Activated T-cell treated with anti-CD3 and anti-CD28 coated beads, Interleukin-2, amount 50 U/mL, for 24 hours (primary cell): ENCODE measurements around the gene SV2C.

ENCODE experiments used
- DNase-seq: peaks from one replicate; pipeline ENCODE4 v3.0.0-alpha.2; 2020
- H3K27ac Mint-ChIP-seq: 2 replicates; pipeline ENCODE4 v1.8.0; 2020; ENCODE audit warnings: mild to moderate bottlenecking, mixed read lengths
- H3K27me3 Mint-ChIP-seq: 2 replicates; pipeline ENCODE4 v1.8.0; 2020; ENCODE audit warnings: mixed read lengths
- H3K36me3 Mint-ChIP-seq: 2 replicates; pipeline ENCODE4 v1.8.0; 2020; ENCODE audit warnings: low read depth, mixed read lengths
- H3K4me1 Mint-ChIP-seq: 2 replicates; pipeline ENCODE4 v1.8.0; 2020; ENCODE audit warnings: low read depth, mixed read lengths
- H3K4me3 Mint-ChIP-seq: 2 replicates; pipeline ENCODE4 v1.8.0; 2020; ENCODE audit warnings: mild to moderate bottlenecking, moderate library complexity, mixed read lengths
- H3K9me3 Mint-ChIP-seq: 2 replicates; pipeline ENCODE4 v1.8.0; 2020; ENCODE audit warnings: mixed read lengths

SV2C gene

DNA sequence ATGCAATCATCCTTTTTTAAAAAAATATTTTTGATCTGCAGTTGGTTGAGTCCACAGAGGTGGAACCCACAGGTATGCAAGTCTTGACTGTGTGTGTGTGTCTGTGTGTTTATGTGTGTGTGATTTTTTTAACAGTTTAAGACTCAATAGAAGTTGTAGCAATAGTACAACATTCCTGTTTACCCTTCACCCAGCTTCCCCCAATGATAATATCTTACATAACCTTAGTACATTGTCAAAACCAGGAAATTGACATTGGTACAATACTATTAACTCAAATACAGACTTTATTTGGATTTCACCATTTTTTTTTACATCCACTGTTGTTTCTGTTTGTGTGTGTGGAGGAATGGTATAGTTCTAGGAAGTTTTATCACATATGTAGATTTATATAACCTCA, 81.8 kb downstream of the SV2C start:
- Mint-ChIP-seq H3K36me3 (no peaks in the 10 kb centered on the region), H3K4me1 (no peaks in the 10 kb centered on the region), H3K9me3 (peaks cover 4% of the 10 kb centered on the region), H3K27me3 (peaks cover 18% of the 10 kb centered on the region), H3K27ac (no peak overlapping the region), H3K4me3 (no peak overlapping the region)
- no peak for DNase-seq

DNA sequence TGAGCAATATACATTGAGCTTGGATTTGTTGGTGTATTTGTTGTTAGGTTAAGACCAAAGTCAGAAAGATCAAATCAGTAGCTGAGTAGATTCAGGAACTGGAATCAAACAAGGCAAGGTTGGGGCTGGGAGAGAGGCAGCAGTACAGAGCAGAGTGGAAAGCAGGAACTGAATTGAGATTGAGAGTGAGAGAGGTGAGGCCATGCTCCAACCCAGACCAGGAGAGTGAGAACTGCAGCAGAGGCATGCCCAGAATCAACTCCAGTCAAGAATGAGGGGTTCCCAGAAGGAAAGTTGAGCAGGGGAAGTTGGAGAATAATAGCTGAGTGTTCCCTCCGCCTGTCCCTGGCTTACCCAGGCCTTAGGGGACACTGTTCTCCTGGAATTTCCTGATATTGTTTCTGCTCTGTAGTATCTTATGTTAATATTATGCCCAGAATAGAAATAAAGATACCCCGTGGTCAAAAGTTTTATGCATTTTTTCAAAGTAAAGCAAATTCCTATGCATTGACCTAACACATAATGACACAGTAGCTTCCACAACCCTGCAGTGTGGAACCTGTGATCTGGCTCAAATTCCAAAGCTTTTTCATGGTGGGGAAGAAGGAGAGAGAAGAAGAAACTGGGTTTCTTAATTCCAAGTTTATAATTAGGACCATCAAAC, 82.7 kb downstream of the SV2C start:
- Mint-ChIP-seq H3K4me1 (no peaks in the 10 kb centered on the region), H3K9me3 (peaks cover 4% of the 10 kb centered on the region), H3K36me3 (no peaks in the 10 kb centered on the region), H3K27ac (no peak overlapping the region), H3K27me3 (peaks cover 18% of the 10 kb centered on the region), H3K4me3 (no peak overlapping the region)
- no peak for DNase-seq

DNA sequence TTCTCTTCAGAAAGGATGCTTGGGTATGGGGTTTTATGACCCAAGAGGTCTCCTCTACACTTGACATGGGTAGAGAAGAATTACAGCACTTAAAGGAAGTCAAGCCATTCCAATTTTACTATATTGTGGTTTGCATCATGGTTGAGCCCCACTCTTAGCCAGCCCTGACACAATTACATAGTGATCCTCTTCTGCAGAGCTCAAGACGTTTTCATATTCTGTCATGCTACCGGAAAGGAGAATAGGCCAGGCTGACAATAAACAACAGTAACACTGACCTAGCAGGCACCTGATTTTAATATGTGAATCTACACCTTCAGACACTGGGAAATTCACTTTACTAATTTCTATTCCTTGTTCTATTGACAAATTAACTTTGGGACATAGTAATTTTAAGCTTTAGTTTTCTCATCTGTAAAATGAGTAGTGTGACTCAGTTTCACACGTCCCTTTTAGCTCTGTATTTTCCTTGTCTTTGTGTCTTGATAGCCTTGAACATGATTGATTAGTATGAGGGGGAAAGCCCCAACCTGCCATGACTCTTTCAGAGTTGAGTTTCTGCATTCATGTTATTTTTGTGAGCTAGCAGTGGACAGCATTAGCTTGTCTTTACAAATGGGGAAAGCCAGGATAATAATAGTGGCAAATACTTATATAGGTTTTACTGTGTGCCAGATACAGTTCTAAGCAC, 83.8 kb downstream of the SV2C start:
- H3K36me3 Mint-ChIP-seq, result no peaks in the 10 kb centered on the region
- H3K4me3 Mint-ChIP-seq, result no peak overlapping the region
- H3K4me1 Mint-ChIP-seq, result no peaks in the 10 kb centered on the region
- H3K27me3 Mint-ChIP-seq, result peaks cover 18% of the 10 kb centered on the region
- H3K27ac Mint-ChIP-seq, result peak overlapping the region; percentile 24
- peaks cover 4% of the 10 kb centered on the region for H3K9me3 Mint-ChIP-seq
- DNase-seq, result no peak

DNA sequence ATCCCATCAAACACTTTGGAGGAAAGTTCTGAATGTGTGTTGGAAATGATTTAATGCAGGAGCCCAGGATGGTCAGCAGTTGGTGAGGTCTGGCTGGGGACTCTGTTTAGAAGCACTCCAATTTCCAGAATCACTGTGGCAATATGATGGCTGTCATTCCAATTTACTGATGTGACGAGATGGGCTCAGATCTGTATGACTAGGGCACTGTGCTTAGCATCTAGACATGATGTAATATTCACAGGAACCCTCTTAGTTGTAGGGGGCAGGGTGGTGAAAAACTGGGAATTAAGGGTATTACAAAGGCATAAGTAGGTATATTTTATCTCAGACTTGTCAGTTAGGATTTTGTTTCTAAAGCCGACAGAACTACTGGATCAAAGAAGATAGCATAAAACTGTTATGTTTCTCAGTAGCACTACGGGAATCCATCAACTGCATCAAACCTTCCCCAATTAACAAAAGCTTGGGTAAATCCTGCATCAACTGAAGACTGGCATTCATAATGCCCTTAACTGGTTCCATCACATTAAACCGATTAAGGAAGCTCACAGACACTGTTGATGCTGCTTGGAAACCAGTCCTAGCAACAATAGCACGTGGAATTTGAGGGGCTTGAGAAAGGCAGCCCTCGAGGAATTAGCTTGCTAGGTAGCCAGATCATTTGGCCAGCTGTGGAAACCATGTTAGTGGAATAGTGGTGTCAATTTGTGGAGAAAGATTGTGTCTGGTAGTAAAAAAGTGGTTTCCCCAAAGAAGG, 86.1 kb downstream of the SV2C start:
- DNase-seq, result no peak
- Mint-ChIP-seq H3K27me3 (peaks cover 18% of the 10 kb centered on the region), H3K36me3 (no peaks in the 10 kb centered on the region), H3K27ac (no peak overlapping the region), H3K9me3 (peaks cover 4% of the 10 kb centered on the region), H3K4me1 (no peaks in the 10 kb centered on the region), H3K4me3 (no peak overlapping the region)

DNA sequence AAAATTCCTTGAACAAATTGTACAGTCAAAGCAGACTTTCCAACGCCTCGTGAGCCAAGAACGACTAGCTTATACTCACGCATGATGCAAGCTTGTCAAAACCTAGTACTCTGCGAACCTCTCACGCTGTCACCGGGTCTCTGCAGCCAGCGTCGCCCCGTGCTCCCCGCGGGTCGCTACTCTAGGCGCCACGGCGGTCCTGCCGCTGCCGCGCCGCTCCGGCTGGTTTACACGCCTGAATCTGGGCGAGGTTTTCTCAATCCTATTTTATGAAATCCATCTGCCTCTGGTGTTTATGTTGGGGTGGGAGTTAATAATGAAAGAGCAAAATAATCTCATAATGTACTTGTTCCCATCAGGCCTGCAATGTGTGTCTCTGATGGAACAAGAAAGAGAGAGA, 90.9 kb downstream of the SV2C start:
- H3K27ac Mint-ChIP-seq, result no peak overlapping the region
- no peak overlapping the region for H3K4me3 Mint-ChIP-seq
- no peaks in the 10 kb centered on the region for H3K9me3 Mint-ChIP-seq
- H3K36me3 Mint-ChIP-seq, result no peaks in the 10 kb centered on the region
- peaks cover 35% of the 10 kb centered on the region for H3K4me1 Mint-ChIP-seq
- DNase-seq, result no peak
- H3K27me3 Mint-ChIP-seq, result peaks cover 2% of the 10 kb centered on the region

DNA sequence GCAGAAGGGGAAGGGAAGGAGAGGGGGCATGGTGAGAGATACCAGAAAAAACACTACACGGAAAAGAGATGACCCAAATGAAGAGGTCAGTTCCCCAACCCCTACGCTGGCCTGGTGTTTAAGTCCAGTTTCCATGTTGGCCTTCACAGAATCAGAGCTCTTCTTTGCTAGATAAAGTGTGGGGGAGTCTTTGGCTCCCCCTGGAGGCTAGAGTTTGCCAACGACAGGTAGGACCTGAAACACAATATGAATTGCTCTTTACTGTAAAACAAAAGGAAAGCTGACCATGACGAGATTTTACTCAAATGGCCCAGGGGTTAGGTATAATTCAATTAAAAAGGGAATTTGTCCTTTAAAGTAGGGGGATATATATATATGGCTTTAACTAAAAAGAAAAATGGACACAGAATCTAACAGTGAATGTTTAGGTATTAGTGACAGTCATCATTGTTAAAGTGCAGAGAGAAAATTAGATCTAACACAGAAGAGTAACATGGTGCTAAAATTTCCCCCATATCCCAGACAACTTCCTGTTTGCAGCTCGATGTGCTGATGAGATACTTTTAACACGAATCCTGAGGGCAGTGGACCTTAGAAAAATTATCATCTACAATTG, 92.0 kb downstream of the SV2C start:
- Mint-ChIP-seq H3K4me1 (peaks cover 37% of the 10 kb centered on the region), H3K27me3 (no peaks in the 10 kb centered on the region), H3K36me3 (no peaks in the 10 kb centered on the region), H3K9me3 (no peaks in the 10 kb centered on the region), H3K27ac (peak overlapping the region; percentile 84), H3K4me3 (peak overlapping the region; percentile 26)
- DNase-seq, result peak; percentile 59

DNA sequence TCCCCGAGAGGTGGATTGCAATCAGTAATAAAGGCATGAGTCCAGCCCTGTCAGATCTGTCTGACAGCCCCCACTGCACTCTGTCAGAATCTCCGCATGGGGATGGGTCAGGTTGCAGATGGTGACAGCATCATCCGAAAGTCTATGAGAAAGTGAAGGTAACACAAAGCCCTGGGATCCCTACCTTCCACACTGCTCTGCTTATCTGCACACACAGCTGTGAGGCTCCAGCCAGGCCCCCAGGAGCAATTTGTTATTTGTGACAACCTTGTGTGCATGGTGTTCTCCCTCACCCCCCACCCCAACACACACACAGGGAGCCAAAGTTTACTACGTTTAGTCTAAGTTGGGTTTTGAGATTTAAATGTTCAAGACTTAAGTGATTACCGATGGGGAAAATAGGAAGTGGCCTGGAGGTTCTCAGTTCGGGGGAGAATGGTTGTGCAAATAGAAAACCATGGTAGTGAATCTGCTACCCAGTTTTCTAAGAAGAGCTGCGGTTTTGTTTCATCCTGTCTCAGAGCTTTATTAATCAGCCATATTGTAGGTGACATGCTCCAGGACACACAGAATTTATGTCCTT, 92.7 kb downstream of the SV2C start:
- Mint-ChIP-seq H3K9me3 (no peaks in the 10 kb centered on the region), H3K27ac (peak overlapping the region; percentile 84), H3K4me3 (peak overlapping the region; percentile 26), H3K27me3 (no peaks in the 10 kb centered on the region), H3K4me1 (peaks cover 37% of the 10 kb centered on the region), H3K36me3 (no peaks in the 10 kb centered on the region)
- DNase-seq, result peak; percentile 37

DNA sequence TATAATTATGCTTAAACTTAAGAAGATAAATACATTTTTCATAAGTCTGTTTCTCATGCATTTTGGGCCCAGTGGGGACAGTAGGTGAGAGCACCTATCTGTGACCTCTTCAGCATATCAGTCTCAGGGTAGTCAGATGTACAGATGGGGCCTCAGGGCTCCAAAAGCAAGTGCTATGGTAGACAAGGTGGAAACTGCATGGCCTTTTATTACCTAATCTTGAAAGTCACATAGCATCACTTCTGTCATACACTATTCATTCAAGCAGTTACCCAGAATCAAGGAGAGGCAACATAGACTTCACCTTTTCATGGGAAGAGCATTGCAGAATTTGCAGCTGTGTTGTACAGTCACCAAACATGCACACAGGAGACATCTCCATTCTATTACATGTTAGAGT, 94.8 kb downstream of the SV2C start:
- Mint-ChIP-seq H3K9me3 (no peaks in the 10 kb centered on the region), H3K4me3 (no peak overlapping the region), H3K36me3 (no peaks in the 10 kb centered on the region), H3K27me3 (no peaks in the 10 kb centered on the region), H3K27ac (no peak overlapping the region), H3K4me1 (peaks cover 37% of the 10 kb centered on the region)
- no peak for DNase-seq

DNA sequence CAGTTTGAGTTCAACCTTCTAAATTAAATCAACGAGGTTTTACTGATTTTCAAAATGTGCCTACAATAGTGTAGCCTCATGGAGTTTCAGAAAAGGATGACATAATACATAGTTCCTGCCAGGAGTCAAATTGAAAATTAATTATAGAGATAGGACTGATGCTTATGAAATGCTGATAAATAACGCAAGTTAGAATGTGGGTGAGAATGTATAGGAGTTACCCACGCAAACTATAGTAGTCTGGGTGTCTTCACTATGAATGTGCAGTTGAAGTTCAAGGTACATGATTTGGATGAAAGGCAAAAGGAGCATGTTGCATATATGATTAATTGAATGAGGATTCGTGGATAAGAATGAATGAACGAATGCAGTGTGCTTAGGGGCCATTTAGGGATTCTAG, 95.7 kb downstream of the SV2C start:
- Mint-ChIP-seq H3K9me3 (no peaks in the 10 kb centered on the region), H3K4me3 (no peak overlapping the region), H3K36me3 (no peaks in the 10 kb centered on the region), H3K27me3 (no peaks in the 10 kb centered on the region), H3K27ac (no peak overlapping the region), H3K4me1 (peaks cover 37% of the 10 kb centered on the region)
- DNase-seq, result no peak

DNA sequence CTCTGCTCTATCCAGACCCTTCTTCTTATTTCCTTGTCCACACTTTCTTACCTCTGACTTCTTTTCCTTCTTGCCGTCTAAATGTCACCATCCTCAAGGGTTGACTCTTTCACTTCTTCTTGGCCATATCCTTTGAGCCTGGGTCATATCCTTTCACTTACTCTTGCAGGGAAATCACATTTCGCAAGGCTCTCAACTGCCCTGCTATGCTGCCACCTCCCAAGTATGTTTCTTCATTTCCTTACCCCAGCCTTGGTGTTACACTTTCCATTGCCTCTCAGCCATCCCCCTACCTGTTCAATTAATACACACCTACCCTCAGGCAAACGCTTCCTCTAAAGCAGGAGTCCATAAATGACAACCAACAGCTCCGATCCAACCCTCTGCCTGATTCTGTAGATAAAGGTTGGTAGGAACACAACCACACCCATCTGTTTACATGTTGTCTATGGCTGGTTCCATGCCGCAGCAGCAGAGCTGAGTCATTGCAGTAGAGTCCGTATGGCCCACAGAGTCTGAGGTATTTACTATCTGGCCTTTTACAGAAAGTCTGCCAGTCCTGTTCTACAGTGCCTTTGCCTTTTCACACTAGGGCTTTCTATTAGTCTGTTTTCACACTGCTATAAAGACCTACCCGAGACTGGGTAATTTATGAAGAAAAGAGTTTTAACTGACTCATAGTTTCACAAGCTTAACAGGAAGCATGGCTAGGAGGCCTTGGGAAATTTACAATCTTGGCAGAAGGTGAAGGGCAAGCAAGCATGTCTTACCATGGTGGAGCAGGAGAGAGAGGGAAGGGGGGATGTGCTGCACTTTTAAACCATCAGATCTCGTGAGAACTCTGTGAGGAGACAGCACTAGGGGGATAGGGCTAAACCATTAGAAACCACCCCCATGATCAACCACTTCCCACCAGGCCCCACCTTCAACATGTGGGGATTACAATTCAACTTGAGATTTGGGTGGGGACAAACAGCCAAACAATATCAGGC, 97.9 kb downstream of the SV2C start:
- no peak for DNase-seq
- Mint-ChIP-seq H3K9me3 (no peaks in the 10 kb centered on the region), H3K4me3 (no peak overlapping the region), H3K27ac (no peak overlapping the region), H3K27me3 (no peaks in the 10 kb centered on the region), H3K36me3 (no peaks in the 10 kb centered on the region), H3K4me1 (peaks cover 24% of the 10 kb centered on the region)

DNA sequence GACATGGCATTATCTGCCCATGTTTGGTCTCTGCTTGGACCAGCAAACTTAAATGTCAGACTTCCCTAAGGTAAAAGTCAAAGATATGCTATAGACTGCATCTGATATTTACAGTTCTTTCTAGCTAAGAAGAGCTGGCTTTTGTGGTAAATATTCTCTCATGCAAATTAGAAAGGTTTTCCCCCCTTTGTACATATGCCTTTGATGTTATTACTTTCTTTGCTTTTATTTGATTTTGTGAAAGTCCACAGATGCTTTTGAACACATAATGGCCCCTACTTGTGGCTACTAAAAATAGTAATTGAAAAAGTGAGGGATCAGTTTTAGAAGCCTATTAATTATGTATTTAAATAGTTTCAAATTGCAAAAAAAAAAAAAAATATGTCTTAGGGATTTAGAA, 104.2 kb downstream of the SV2C start:
- Mint-ChIP-seq H3K27ac (no peak overlapping the region), H3K36me3 (no peaks in the 10 kb centered on the region), H3K4me1 (no peaks in the 10 kb centered on the region), H3K27me3 (no peaks in the 10 kb centered on the region), H3K9me3 (peaks cover 4% of the 10 kb centered on the region), H3K4me3 (no peak overlapping the region)
- no peak for DNase-seq

DNA sequence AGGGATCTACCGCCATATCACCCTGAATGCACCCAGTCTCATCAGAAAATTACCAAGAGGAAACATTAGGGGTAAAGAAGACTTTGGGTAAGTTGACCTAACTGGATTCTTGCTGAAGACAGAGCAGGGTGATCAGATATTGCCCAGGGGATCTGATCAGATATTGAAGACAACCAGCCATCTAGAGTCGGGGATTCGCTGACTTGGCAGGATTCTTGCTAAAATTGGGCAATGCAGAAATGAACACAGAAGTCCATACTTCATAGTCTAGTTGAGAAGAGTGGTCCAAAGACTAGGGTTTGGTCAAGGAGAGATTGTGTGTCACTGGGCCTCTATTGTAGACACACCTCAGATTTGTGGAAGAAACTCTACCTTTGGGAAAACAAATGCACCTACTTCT, 107.2 kb downstream of the SV2C start:
- Mint-ChIP-seq H3K27ac (no peak overlapping the region), H3K4me1 (no peaks in the 10 kb centered on the region), H3K9me3 (peaks cover 4% of the 10 kb centered on the region), H3K4me3 (no peak overlapping the region), H3K36me3 (no peaks in the 10 kb centered on the region), H3K27me3 (no peaks in the 10 kb centered on the region)
- no peak for DNase-seq

DNA sequence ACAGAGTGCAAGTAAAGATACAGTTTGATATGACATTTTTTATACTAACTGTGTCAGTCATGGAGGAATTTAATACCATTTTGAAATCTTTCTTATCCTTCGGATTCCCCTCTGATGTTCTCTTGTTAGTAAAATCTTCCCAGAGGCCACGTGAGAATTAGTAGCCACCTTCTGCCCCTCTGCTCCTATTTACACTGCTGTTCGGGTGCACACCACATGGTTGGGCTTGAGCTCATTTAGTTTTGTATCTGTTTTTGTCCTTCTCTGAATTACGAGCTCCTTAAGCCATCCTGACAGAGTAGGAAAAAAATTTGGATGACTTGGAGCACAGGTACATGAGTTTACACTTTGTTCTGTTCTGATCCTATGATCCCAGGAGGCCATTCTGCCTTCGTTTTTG, 109.7 kb downstream of the SV2C start:
- Mint-ChIP-seq H3K4me3 (no peak overlapping the region), H3K4me1 (no peaks in the 10 kb centered on the region), H3K36me3 (no peaks in the 10 kb centered on the region), H3K27me3 (peaks cover 5% of the 10 kb centered on the region), H3K9me3 (no peaks in the 10 kb centered on the region), H3K27ac (no peak overlapping the region)
- DNase-seq, result no peak
